HL-60 (cell line): ENCODE measurements around the gene PASK.

Source experiments
- DNase-seq, 2 experiments: peaks; one replicate each; pipeline ENCODE4 v3.0.0-alpha.2; 2010 to 2020; ENCODE audit warnings: low read depth in 1 of 2, low spot score in 1 of 2
- H3K27ac ChIP-seq: fragments of 250-450 bp; sonication (Bioruptor Pico); replicated peaks from 2 replicates; pipeline ENCODE4 v1.5.1; 2020; ENCODE audit warnings: mild to moderate bottlenecking, moderate library complexity
- H3K27me3 ChIP-seq: fragments of 250-450 bp; sonication (Bioruptor Pico); 2 replicates; pipeline ENCODE4 v1.5.1; 2021; ENCODE audit warnings: mild to moderate bottlenecking, moderate library complexity; ENCODE audit not compliant: insufficient read depth, poor library complexity, severe bottlenecking
- H3K4me3 ChIP-seq: replicated peaks from 2 replicates; pipeline ENCODE4 v1.5.1; 2011; ENCODE audit warnings: mild to moderate bottlenecking, control low read depth, low read length; ENCODE audit not compliant: insufficient read depth
- CTCF ChIP-seq: IDR thresholded peaks from one replicate; pipeline ENCODE4 v1.5.1; 2011; ENCODE audit warnings: low read length, control low read depth, inconsistent platforms; ENCODE audit not compliant: insufficient read depth
- GABPA ChIP-seq: IDR thresholded peaks from 2 replicates; pipeline ENCODE4 v1.6.1; 2012; ENCODE audit warnings: low read depth
- POLR2AphosphoS5 ChIP-seq: IDR thresholded peaks from 2 replicates; pipeline ENCODE4 v1.6.1; 2012; ENCODE audit warnings: low read depth
- REST ChIP-seq: IDR thresholded peaks from 2 replicates; pipeline ENCODE4 v1.6.1; 2012; ENCODE audit warnings: low read depth; ENCODE audit not compliant: insufficient replicate concordance
- SPI1 ChIP-seq: IDR thresholded peaks from 2 replicates; pipeline ENCODE4 v1.6.1; 2012; ENCODE audit warnings: low read depth, mild to moderate bottlenecking, borderline replicate concordance

The PASK gene

DNA sequence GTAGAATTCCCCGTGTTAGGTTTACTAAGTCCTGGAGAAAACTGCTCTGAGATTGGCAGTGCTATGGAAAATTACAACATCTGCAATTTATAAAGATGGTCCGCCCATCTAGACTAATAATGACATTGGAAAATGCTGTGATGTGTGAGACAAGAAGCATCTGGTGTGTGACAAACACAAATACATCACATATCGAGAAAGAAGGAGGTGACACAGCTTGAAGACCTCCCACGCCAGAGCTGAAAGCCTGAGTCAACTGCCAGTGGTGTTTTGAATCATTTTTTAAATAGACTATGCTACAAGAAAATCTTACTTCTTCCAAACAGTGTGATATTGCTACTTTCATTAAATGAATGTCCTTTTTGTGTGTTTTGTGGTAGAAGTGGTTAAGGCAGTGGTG is 30.6 kb upstream of the PASK start:
- no peak overlapping the region for H3K27ac ChIP-seq
- no peak overlapping the region for H3K4me3 ChIP-seq
- DNase-seq, result no peak
- TF ChIP-seq POLR2AphosphoS5 (no peak), CTCF (no peak), REST (no peak), SPI1 (no peak), GABPA (no peak)
- no peaks in the 10 kb centered on the region for H3K27me3 ChIP-seq

- Histone ChIP-seq H3K27ac (no peak overlapping the region), H3K27me3 (no peaks in the 10 kb centered on the region)
Measured at GRCh38 chr2:241178961-241179360, 29.7 kb upstream of the PASK start.

More at GRCh38 chr2:241178961-241179360, 29.7 kb upstream of the PASK start:
- no peak for DNase-seq
- TF ChIP-seq CTCF (no peak), REST (no peak), GABPA (no peak), SPI1 (no peak), POLR2AphosphoS5 (no peak)
- H3K4me3 ChIP-seq, result no peak overlapping the region
